HG03442 (cell line): ENCODE data around the gene TCEA3.

Experiments
- ATAC-seq: cut with Tn5 transposase; IDR thresholded peaks from one replicate; pipeline ENCODE4 v1.9.1; 2021; ENCODE audit warnings: mild to moderate bottlenecking, moderate library complexity; ENCODE audit not compliant: unreplicated experiment

TCEA3 gene

GRCh38 chr1:23448846-23449245 lies 24.3 kb upstream of the TCEA3 start:
- no peak for ATAC-seq

- no peak for ATAC-seq
Observed at GRCh38 chr1:23446661-23447310, 22.2 kb upstream of the TCEA3 start.

- ATAC-seq: no peak
Observed at GRCh38 chr1:23444596-23445390, 20.2 kb upstream of the TCEA3 start.

GRCh38 chr1:23444104-23444533 lies 19.6 kb upstream of the TCEA3 start:
- ATAC-seq: no peak

GRCh38 chr1:23442751-23443150 lies 18.2 kb upstream of the TCEA3 start:
- no peak for ATAC-seq

GRCh38 chr1:23441446-23442148 lies 17.0 kb upstream of the TCEA3 start:
- ATAC-seq: no peak

GRCh38 chr1:23438545-23438944 lies 14.0 kb upstream of the TCEA3 start:
- ATAC-seq: no peak

- ATAC-seq: no peak
Observed at GRCh38 chr1:23437355-23437664, 12.8 kb upstream of the TCEA3 start.

- no peak for ATAC-seq
Observed at GRCh38 chr1:23436520-23437354, 12.2 kb upstream of the TCEA3 start.

- ATAC-seq: no peak
Observed at GRCh38 chr1:23434260-23434775, 9.8 kb upstream of the TCEA3 start.

GRCh38 chr1:23433122-23433521 lies 8.6 kb upstream of the TCEA3 start:
- ATAC-seq: no peak

- no peak for ATAC-seq
Observed at GRCh38 chr1:23431431-23431830, 6.9 kb upstream of the TCEA3 start.

- no peak for ATAC-seq
Observed at GRCh38 chr1:23430803-23431202, 6.3 kb upstream of the TCEA3 start.

- ATAC-seq: no peak
Observed at GRCh38 chr1:23428136-23428905, 3.8 kb upstream of the TCEA3 start.

- ATAC-seq: no peak
Observed at GRCh38 chr1:23427550-23427949, 3.0 kb upstream of the TCEA3 start.

GRCh38 chr1:23426828-23427227 lies 2.3 kb upstream of the TCEA3 start:
- no peak for ATAC-seq

- ATAC-seq: no peak
Observed at GRCh38 chr1:23425193-23425494, 596 bp upstream of the TCEA3 start.

GRCh38 chr1:23423415-23424292 lies 894 bp downstream of the TCEA3 start:
- no peak for ATAC-seq

- ATAC-seq: no peak
Observed at GRCh38 chr1:23422941-23423340, 1.6 kb downstream of the TCEA3 start.
